ENCODE data around the gene PGD. TPM values are rescaled to one million over a fixed set of nuclear protein-coding genes. Genes with fewer than 3 reads are reported as not detected.
"Not testable (repeated sequence)": the region's sequence is repeated elsewhere in the genome, so short reads cannot be mapped to it uniquely, and the experiment has no call there.

PGD gene
- total RNA-seq, 1 donor from 2014 or later, result 166 TPM

DNA sequence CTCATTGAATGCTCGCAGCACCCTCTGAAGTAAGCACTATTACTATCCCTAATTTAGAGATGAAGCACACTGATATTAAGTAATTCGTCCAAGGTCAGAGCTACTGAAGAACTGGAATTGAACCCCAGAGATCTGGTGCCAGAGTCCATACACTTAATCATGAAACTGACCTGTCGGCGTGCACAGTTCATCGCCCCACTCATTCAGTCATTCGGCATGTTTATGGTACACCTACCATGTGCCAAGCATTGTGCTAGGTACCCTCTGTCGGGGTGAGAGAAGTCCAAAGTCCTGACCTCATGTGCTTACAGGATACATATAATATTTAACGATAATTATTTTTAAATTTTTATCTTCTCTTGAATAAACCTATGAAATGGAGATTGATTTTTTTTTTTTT lies 25.8 kb downstream of the PGD start:
- H3K4me3 ChIP-seq, result no peak overlapping the region
- H3K27ac ChIP-seq, result no peak overlapping the region
- DNase-seq (no peak), ATAC-seq (no peak)
- intact Hi-C loops (cut with DNase I), result loop anchor here (10.0 kb wide), 1 partner anchor 50 kb away; no protein-coding TSS in a partner anchor
- H3K27me3 ChIP-seq, result no peaks in the 10 kb centered on the region
- peaks cover 21% of the 10 kb centered on the region for H3K36me3 ChIP-seq
- TF ChIP-seq, protein P1, sequence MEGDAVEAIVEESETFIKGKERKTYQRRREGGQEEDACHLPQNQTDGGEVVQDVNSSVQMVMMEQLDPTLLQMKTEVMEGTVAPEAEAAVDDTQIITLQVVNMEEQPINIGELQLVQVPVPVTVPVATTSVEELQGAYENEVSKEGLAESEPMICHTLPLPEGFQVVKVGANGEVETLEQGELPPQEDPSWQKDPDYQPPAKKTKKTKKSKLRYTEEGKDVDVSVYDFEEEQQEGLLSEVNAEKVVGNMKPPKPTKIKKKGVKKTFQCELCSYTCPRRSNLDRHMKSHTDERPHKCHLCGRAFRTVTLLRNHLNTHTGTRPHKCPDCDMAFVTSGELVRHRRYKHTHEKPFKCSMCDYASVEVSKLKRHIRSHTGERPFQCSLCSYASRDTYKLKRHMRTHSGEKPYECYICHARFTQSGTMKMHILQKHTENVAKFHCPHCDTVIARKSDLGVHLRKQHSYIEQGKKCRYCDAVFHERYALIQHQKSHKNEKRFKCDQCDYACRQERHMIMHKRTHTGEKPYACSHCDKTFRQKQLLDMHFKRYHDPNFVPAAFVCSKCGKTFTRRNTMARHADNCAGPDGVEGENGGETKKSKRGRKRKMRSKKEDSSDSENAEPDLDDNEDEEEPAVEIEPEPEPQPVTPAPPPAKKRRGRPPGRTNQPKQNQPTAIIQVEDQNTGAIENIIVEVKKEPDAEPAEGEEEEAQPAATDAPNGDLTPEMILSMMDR (IDR thresholded peaks at IDR 0.05), result no peak
- H3K4me1 ChIP-seq, result peaks cover 2% of the 10 kb centered on the region
- H3K9me3 ChIP-seq, result no peaks in the 10 kb centered on the region

DNA sequence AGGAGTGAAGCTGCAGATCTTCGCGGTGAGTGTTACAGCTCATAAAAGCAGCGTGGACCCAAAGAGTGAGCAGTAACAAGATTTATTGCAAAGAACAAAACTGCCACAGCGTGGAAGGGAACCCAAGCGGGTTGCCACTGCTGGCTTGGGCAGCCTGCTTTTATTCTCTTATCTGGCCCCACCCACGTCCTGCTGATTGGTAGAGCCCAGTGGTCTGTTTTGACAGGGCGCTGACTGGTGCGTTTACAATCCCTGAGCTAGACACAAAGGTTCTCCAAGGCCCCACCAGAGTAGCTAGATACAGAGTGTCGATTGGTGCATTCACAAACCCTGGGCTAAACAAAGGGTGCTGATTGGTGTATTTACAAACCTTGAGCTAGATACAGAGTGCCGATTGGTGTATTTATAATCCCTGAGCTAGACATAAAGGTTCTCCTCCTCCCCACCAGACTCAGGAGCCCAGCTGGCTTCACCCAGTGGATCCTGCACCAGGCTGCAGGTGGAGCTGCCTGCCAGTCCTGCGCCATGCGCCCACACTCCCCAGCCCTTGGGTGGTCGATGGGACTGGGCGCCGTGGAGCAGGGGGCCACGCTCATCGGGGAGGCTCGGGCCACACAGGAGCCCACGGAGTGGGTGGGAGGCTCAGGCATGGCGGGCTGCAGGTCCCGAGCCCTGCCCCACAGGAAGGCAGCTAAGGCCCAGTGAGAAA lies 27.1 kb downstream of the PGD start:
- DNase-seq, H3K27ac ChIP-seq, H3K9me3 ChIP-seq, H3K27me3 ChIP-seq, H3K4me3 ChIP-seq, H3K36me3 ChIP-seq, H3K4me1 ChIP-seq, ATAC-seq: not testable (repeated sequence)
- intact Hi-C loops (cut with DNase I), result loop anchor here (10.0 kb wide), 1 partner anchor 51 kb away; no protein-coding TSS in a partner anchor

DNA sequence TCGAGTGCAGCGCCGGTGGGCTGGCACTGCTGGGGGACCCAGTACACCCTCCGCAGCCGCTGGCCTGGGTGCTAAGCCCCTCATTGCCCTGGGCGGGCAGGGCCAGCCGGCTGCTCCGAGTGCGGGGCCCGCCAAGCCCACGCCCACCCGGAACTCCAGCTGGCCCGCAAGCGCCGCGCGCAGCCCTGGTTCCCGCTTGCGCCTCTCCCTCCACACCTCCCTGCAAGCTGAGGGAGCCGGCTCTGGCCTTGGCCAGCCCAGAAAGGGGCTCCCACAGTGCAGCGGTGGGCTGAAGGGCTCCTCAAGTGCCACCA lies 27.6 kb downstream of the PGD start:
- peaks cover 12% of the 10 kb centered on the region for H3K4me1 ChIP-seq
- H3K36me3 ChIP-seq, H3K27me3 ChIP-seq, DNase-seq, H3K4me3 ChIP-seq, ATAC-seq, H3K27ac ChIP-seq, H3K9me3 ChIP-seq: not testable (repeated sequence)
- intact Hi-C loops (cut with DNase I), result loop anchor here (10.0 kb wide), 1 partner anchor 52 kb away; no protein-coding TSS in a partner anchor

DNA sequence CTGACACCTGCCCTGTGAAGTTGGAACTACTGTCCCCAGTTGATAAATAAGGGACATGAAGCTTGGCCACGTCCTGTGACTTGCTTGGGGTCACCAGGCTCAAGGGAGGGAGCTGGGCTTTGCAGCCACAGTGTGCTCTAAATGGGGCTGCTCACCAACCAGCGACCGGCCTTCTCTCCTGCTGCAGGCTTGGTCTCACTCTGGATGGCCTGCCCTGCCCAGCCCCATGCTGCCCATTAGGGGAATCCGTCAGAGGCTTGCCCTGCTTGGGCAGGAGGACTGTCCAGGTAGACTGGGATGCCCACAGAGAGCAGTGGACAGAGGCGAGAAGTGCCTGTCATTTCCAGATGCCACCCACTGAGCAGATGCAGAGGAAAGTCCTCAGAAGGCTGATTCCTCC lies 30.1 kb downstream of the PGD start:
- H3K36me3 ChIP-seq, result no peaks in the 10 kb centered on the region
- H3K27me3 ChIP-seq, result no peaks in the 10 kb centered on the region
- no peak overlapping the region for H3K4me3 ChIP-seq
- TF ChIP-seq, protein P1 (IDR thresholded peaks at IDR 0.05), result no peak
- ATAC-seq (no peak), DNase-seq (no peak)
- H3K4me1 ChIP-seq, result peaks cover 15% of the 10 kb centered on the region
- intact Hi-C loops (cut with DNase I), result loop anchor here (10.0 kb wide), 1 partner anchor 54 kb away; no protein-coding TSS in a partner anchor
- H3K27ac ChIP-seq, result no peak overlapping the region
- H3K9me3 ChIP-seq, result no peaks in the 10 kb centered on the region

DNA sequence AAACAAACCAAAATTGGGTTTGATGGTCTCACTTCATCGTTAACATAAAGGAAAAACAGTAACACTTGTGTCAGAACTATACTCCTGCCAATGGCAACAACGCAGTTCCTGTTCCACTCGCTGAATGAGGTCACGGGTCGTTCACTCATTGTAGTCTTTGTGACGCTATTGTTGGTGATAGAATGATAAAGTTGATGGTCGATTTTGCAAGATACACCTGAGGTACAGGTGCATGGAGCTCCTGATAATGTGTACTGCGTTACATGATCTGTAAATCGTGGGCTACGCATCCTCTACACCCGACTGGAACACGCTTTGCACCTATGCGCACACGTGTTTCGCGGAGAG lies 31.0 kb downstream of the PGD start:
- Histone ChIP-seq H3K4me1 (peaks cover 15% of the 10 kb centered on the region), H3K27me3 (no peaks in the 10 kb centered on the region), H3K9me3 (no peaks in the 10 kb centered on the region), H3K27ac (peak overlapping the region; percentile 77), H3K36me3 (no peaks in the 10 kb centered on the region), H3K4me3 (peak overlapping the region; percentile 92)
- intact Hi-C loops (cut with DNase I), result loop anchor here (10.0 kb wide), 2 partner anchors 55 to 65 kb away; no protein-coding TSS in a partner anchor
- ATAC-seq (no peak), DNase-seq (no peak)
- TF ChIP-seq, protein P1 (IDR thresholded peaks at IDR 0.05), result no peak

DNA sequence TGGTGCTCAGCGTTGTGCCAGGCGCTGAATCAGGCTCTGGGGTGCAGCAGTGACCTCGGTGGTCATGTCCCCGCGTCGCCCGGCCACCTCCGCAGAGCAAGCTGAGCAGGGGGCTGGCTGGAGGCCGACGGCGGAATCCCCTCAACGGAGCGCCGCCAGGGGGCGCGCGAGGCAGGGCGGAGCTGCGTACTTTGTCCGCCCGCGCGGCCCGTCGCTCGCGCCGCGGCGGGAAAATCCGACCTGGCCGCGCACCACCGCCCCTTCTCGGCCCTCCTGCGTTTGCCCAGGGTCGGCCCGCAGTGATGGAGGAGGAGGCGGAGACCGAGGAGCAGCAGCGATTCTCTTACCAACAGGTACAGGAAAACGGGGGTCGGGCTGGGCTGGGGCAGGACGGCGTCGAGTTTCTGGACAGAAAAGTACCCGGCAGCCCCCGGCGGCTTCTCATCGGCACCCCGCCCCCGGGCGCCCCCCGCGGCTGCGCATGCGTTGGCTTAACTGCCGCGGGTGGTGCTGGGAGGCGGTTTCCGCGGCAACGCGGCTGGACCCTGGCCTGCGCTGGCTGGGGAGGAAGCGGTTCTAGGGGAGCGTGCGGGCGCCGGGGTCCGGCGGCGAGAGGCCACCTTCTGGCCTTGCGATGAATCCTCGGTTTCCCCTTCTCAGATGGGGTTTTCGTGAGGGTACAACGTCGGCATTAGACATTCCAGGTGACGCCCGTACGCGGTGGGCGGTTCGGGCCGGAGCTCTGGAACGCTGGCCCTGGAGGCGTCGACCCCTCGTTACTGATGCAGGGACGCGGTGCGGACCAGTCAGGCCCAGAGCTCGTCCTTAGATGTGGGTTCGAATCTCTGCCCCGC lies 31.6 kb downstream of the PGD start, which contains the start of gene CENPS:
Gene CENPS, plus strand, starts transcription at position 218 of the 854 bp plus-strand sequence. Its CDS starts 85 bp downstream, at position 303.
- no peaks in the 10 kb centered on the region for H3K36me3 ChIP-seq
- intact Hi-C loops (cut with DNase I), result loop anchor here (10.0 kb wide), 1 partner anchor 64 kb away; no protein-coding TSS in a partner anchor
- no peaks in the 10 kb centered on the region for H3K9me3 ChIP-seq
- TF ChIP-seq, protein P1 (IDR thresholded peaks at IDR 0.05), result peak; percentile 95
- peak; percentile 96 for DNase-seq
- no peaks in the 10 kb centered on the region for H3K27me3 ChIP-seq
- peak within 1 kb of the TSS; percentile 92 for H3K4me3 ChIP-seq
- peak within 1 kb of the TSS; percentile 77 for H3K27ac ChIP-seq
- peaks cover 15% of the 10 kb centered on the region for H3K4me1 ChIP-seq
- ATAC-seq, result peak; percentile 95
